Measurements from ENCODE around the gene CCDC6. TPM values are rescaled to one million over a fixed set of nuclear protein-coding genes. Genes with fewer than 3 reads are reported as not detected.

CCDC6 gene
- total RNA-seq, 1 donor from 2014 or later = 55.4 TPM

DNA sequence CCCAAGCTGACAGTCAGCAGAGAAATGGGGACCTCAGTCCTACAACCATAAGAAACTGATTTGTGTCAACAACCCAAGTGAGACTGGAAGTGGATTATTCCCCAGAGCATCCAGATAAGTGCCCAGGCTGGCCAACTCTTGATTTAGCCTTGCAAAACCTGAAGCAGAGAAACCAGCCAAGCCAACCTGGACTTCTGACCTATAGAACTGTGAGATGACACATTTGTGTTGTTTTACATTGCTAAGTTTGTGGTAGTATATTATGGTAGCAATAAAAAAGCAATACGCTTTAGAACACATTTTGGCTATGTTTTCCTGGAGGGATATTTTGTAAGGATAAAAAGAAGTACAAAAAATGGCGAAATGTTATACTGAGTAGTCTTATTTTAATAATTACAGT is 19.7 kb upstream of the CCDC6 start:
- H3K4me1 Mint-ChIP-seq (ENCODE audit: unreplicated experiment) = no peaks in the 10 kb centered on the region
- no peak overlapping the region for H3K4me3 Mint-ChIP-seq
- DNase-seq (ENCODE audit: extremely low spot score, unreplicated experiment) = no peak
- no peaks in the 10 kb centered on the region for H3K27me3 Mint-ChIP-seq
- peaks cover 4% of the 10 kb centered on the region for H3K36me3 Mint-ChIP-seq
- TF ChIP-seq, protein P1, sequence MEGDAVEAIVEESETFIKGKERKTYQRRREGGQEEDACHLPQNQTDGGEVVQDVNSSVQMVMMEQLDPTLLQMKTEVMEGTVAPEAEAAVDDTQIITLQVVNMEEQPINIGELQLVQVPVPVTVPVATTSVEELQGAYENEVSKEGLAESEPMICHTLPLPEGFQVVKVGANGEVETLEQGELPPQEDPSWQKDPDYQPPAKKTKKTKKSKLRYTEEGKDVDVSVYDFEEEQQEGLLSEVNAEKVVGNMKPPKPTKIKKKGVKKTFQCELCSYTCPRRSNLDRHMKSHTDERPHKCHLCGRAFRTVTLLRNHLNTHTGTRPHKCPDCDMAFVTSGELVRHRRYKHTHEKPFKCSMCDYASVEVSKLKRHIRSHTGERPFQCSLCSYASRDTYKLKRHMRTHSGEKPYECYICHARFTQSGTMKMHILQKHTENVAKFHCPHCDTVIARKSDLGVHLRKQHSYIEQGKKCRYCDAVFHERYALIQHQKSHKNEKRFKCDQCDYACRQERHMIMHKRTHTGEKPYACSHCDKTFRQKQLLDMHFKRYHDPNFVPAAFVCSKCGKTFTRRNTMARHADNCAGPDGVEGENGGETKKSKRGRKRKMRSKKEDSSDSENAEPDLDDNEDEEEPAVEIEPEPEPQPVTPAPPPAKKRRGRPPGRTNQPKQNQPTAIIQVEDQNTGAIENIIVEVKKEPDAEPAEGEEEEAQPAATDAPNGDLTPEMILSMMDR (conservative IDR thresholded peaks at IDR 0.05) = no peak
- H3K27ac Mint-ChIP-seq = no peak overlapping the region
- peaks cover 18% of the 10 kb centered on the region for H3K9me3 Mint-ChIP-seq

DNA sequence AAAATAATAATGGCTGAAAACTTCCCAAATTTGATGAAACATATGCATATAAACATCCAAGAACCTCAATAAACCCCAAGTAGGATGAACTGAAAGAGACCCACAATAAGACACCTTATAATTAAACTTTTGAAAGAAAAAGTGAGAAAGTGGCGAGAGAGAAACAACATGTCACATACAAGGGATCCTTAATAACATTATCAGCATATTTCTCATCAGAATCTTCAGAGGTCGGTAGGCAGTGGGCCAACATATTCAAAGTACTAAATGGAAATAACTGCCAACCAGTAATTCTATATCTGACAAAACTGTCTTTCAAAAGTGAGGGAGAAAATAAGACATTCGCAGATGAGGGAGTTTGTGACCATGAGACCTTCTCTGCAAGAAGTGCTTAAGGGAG is 16.6 kb upstream of the CCDC6 start:
- Mint-ChIP-seq H3K27ac (no peak overlapping the region), H3K36me3 (peaks cover 4% of the 10 kb centered on the region), H3K9me3 (peaks cover 22% of the 10 kb centered on the region), H3K4me1 (ENCODE audit: unreplicated experiment) (no peaks in the 10 kb centered on the region), H3K4me3 (no peak overlapping the region), H3K27me3 (no peaks in the 10 kb centered on the region)
- DNase-seq (ENCODE audit: extremely low spot score, unreplicated experiment) = no peak
- TF ChIP-seq, protein P1 (conservative IDR thresholded peaks at IDR 0.05) = no peak

DNA sequence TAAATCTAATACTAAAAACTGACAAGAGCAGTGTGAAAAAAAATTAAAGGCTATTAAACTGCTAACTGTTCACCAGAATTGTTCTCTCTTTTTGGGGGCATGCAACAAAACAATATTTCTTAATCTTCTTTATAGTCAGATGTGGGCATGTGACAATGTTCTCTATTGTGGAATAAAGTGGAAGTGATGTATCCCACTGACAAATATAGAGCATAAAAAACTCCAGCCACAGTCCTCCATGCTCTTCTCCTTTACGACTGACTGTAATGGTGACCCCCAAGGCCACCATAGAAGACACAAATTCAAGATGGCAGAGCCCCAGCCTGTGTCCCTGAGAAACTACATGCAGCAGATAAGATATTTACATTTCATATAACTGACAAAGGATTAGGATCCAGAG is 11.6 kb upstream of the CCDC6 start:
- no peak overlapping the region for H3K27ac Mint-ChIP-seq
- H3K36me3 Mint-ChIP-seq = peaks cover 2% of the 10 kb centered on the region
- no peak for DNase-seq (ENCODE audit: extremely low spot score, unreplicated experiment)
- TF ChIP-seq, protein P1 (conservative IDR thresholded peaks at IDR 0.05) = no peak
- H3K27me3 Mint-ChIP-seq = no peaks in the 10 kb centered on the region
- H3K4me1 Mint-ChIP-seq (ENCODE audit: unreplicated experiment) = no peaks in the 10 kb centered on the region
- no peak overlapping the region for H3K4me3 Mint-ChIP-seq
- peaks cover 21% of the 10 kb centered on the region for H3K9me3 Mint-ChIP-seq

DNA sequence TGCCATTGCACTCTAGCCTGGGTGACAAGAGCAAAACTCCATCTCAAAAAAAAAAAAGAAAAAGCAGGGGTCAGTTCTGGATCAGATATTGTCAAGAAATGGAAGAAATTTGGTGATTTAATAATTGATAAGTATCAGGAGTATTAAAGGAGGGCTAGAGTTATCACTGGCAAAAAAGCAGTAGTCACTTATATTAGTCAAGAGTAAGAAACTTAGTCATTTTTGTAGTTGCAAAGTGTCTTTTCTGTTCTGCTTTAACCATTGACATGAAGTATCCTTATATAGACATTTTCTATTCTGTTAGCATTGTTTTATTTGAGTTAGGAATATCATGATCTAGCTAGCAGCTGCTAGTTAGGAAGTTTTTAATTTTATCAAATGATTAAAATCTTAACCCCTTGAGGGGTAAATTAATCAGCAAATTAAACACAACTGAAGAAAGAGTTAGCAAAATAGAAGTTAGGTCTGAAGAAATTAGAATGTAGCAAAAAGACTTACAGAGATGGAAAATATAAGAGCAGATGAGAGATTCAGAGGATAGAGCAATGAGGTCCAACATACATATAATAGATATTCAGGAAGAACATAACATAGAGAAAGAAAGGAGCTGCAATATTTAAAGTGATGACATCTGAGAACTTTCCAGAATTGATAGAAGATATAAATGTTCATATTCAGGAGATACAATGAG is 7.3 kb upstream of the CCDC6 start:
- no peak for DNase-seq (ENCODE audit: extremely low spot score, unreplicated experiment)
- H3K9me3 Mint-ChIP-seq = peaks cover 8% of the 10 kb centered on the region
- no peaks in the 10 kb centered on the region for H3K36me3 Mint-ChIP-seq
- no peak overlapping the region for H3K4me3 Mint-ChIP-seq
- H3K4me1 Mint-ChIP-seq (ENCODE audit: unreplicated experiment) = peaks cover 9% of the 10 kb centered on the region
- H3K27me3 Mint-ChIP-seq = no peaks in the 10 kb centered on the region
- H3K27ac Mint-ChIP-seq = no peak overlapping the region
- TF ChIP-seq, protein P1 (conservative IDR thresholded peaks at IDR 0.05) = no peak

DNA sequence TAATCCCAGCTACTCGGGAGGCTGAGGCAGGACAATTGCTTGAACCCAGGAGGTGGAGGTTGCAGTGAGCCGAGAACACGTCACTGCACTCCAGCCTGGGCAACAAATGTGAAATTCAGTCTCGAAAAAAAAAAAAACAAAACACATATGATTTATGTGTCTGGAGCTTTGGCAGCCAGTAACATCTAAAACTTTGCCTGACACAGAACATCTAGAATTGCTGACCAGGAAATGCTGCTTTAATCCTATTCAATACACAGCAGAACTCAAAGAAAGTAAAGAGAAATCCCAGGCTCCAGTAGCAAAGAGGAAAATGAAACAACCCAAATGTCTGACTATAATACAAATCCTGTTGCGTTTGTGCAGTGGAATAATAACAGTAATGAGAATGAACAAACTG is 4.5 kb upstream of the CCDC6 start:
- no peaks in the 10 kb centered on the region for H3K27me3 Mint-ChIP-seq
- H3K9me3 Mint-ChIP-seq = peaks cover 8% of the 10 kb centered on the region
- H3K27ac Mint-ChIP-seq = no peak overlapping the region
- peaks cover 27% of the 10 kb centered on the region for H3K4me1 Mint-ChIP-seq (ENCODE audit: unreplicated experiment)
- H3K4me3 Mint-ChIP-seq = no peak overlapping the region
- DNase-seq (ENCODE audit: extremely low spot score, unreplicated experiment) = no peak
- TF ChIP-seq, protein P1 (conservative IDR thresholded peaks at IDR 0.05) = no peak
- H3K36me3 Mint-ChIP-seq = no peaks in the 10 kb centered on the region

Measured in type B pancreatic cell (in vitro differentiated cells).